HCT116 (cell line): ENCODE results near the gene MCM9. TPM values are rescaled to one million over a fixed set of nuclear protein-coding genes. Genes with fewer than 3 reads are reported as not detected.

ENCODE experiments used
- ATAC-seq: fragments of 200-7000 bp; cut with Tn5 transposase; 2 replicates; pipeline ENCODE4 v1.9.1; 2020; ENCODE audit warnings: mild to moderate bottlenecking, moderate library complexity
- BruUV-seq: library from RNA; stranded (reverse); fragments of 400-500 nt; replicated peaks from 2 replicates; lab custom pipeline; 2021; lab: Mats Ljungman, UMichigan
- CTCF ChIA-PET: fragments of 300-600 bp; sonication (Branson Sonifier 250); formaldehyde crosslinking; loops from one replicate; lab custom pipeline; 2021; ENCODE audit warnings: antibody characterized with exemption; lab: Charles Lee
- POLR2A ChIA-PET: fragments of 300-600, 350-600 bp; sonication (Branson Sonifier 250); formaldehyde crosslinking; loops from one replicate; lab custom pipeline; 2021; ENCODE audit warnings: antibody characterized with exemption; lab: Charles Lee
- RAD21 ChIA-PET, 2 experiments: fragments of 300-600 bp; sonication (Branson Sonifier 250); formaldehyde crosslinking; loops; one replicate each; lab custom pipeline; 2023; ENCODE audit warnings: low total read pairs in 2 of 2; ENCODE audit not compliant: uncharacterized antibody in 2 of 2, unreplicated experiment in 2 of 2, low non-redundant PET in 1 of 2; lab: Charles Lee
- DNase-seq: peaks from one replicate; pipeline ENCODE4 v3.0.0-alpha.2; 2010; ENCODE audit warnings: low read depth, low spot score
- H2AFZ ChIP-seq: fragments of 200-600 bp; shearing (Covaris generic), sonication (generic); 2 replicates; pipeline ENCODE4 v1.6.1; 2017; ENCODE audit warnings: low read depth, mixed run types, mixed read lengths, antibody characterized with exemption, low read length; ENCODE audit not compliant: poor library complexity, severe bottlenecking
- H3K27ac ChIP-seq: 2 replicates; pipeline ENCODE4 v1.5.1; 2012; ENCODE audit warnings: low read depth, low read length
- H3K27me3 ChIP-seq: fragments of 200-600 bp; sonication (generic); 2 replicates; pipeline ENCODE4 v1.6.1; 2016; ENCODE audit warnings: mixed run types, low read length, mixed read lengths; ENCODE audit not compliant: insufficient read depth
- H3K36me3 ChIP-seq, 2 experiments: fragments of 200-500 bp in 1 of 2; fragments of 200-600 bp in 1 of 2; sonication (Bioruptor generic) in 1 of 2; sonication (generic) in 1 of 2; 2 replicates each; pipeline versions ENCODE4 v1.5.1 to v1.6.1; 2014 to 2016; ENCODE audit warnings: low read length in 2 of 2, inconsistent platforms in 1 of 2, mixed read lengths in 1 of 2, mixed run types in 1 of 2; ENCODE audit not compliant: insufficient read depth in 2 of 2, control insufficient read depth in 1 of 2
- H3K4me1 ChIP-seq, 2 experiments: fragments of 200-600 bp in 1 of 2; sonication (generic) in 1 of 2; 2 replicates each; pipeline versions ENCODE4 v1.5.1 to v1.6.1; 2012 to 2017; ENCODE audit warnings: low read length in 2 of 2, inconsistent platforms in 1 of 2, mild to moderate bottlenecking in 1 of 2, mixed read lengths in 1 of 2, mixed run types in 1 of 2, moderate library complexity in 1 of 2; ENCODE audit not compliant: insufficient read depth in 2 of 2, control insufficient read depth in 1 of 2
- H3K4me2 ChIP-seq: fragments of 200-600 bp; sonication (generic); 2 replicates; pipeline ENCODE4 v1.6.1; 2017; ENCODE audit warnings: mixed run types, low read length, mixed read lengths
- H3K4me3 ChIP-seq, 2 experiments: fragments of 200-600 bp in 1 of 2; sonication (generic) in 1 of 2; replicated peaks in 1 of 2; 2 replicates each; pipeline ENCODE4 v1.5.1; 2011 to 2016; ENCODE audit warnings: low read length in 2 of 2, control low read depth in 1 of 2, low read depth in 1 of 2, mild to moderate bottlenecking in 1 of 2, mixed read lengths in 1 of 2, mixed run types in 1 of 2
- H3K79me2 ChIP-seq: fragments of 200-600 bp; sonication (generic); 2 replicates; pipeline ENCODE4 v1.6.1; 2017; ENCODE audit warnings: mild to moderate bottlenecking, mixed run types, low read length, moderate library complexity, mixed read lengths; ENCODE audit not compliant: insufficient read depth
- H3K9ac ChIP-seq: fragments of 200-600 bp; sonication (generic); 2 replicates; pipeline ENCODE4 v1.6.1; 2016; ENCODE audit warnings: low read length, mixed read lengths
- H3K9me2 ChIP-seq: fragments of 200-600 bp; sonication (generic), shearing (Covaris generic); 2 replicates; pipeline ENCODE4 v1.6.1; 2017; ENCODE audit warnings: mixed run types, mild to moderate bottlenecking, moderate library complexity; ENCODE audit not compliant: insufficient read depth
- H3K9me3 ChIP-seq, 2 experiments: fragments of 200-500 bp in 1 of 2; fragments of 200-600 bp in 1 of 2; sonication (Bioruptor generic) in 1 of 2; sonication (generic) in 1 of 2; 2 replicates each; pipeline ENCODE4 v1.6.1; 2014 to 2017; ENCODE audit warnings: low read length in 2 of 2, mixed read lengths in 2 of 2, inconsistent platforms in 1 of 2, low read depth in 1 of 2, mild to moderate bottlenecking in 1 of 2, mixed run types in 1 of 2, moderate library complexity in 1 of 2; ENCODE audit not compliant: control insufficient read depth in 1 of 2, insufficient read depth in 1 of 2
- H4K20me1 ChIP-seq: fragments of 200-600 bp; sonication (generic), shearing (Covaris generic); 2 replicates; pipeline ENCODE4 v1.6.1; 2017; ENCODE audit warnings: mixed run types, mild to moderate bottlenecking, moderate library complexity; ENCODE audit not compliant: insufficient read depth
- ATF3 ChIP-seq: IDR thresholded peaks from 2 replicates; pipeline ENCODE4 v1.6.1; 2012
- CTCF ChIP-seq, 3 experiments: fragments of 200-600 bp in 1 of 3; sonication (generic) in 1 of 3; IDR thresholded peaks in 2 of 3; conservative IDR thresholded peaks in 1 of 3; 2 replicates each; pipeline ENCODE4 v1.5.1; 2012 to 2017; ENCODE audit warnings: low read depth in 2 of 3, low read length in 2 of 3, antibody characterized with exemption in 1 of 3, borderline replicate concordance in 1 of 3, control low read depth in 1 of 3, mild to moderate bottlenecking in 1 of 3, mixed read lengths in 1 of 3, mixed run types in 1 of 3, moderate library complexity in 1 of 3; ENCODE audit not compliant: insufficient read depth in 1 of 3
- FOSL1 ChIP-seq: IDR thresholded peaks from 2 replicates; pipeline ENCODE4 v1.6.1; 2012; ENCODE audit warnings: low read depth
- JUND ChIP-seq: IDR thresholded peaks from 2 replicates; pipeline ENCODE4 v1.6.1; 2012
- MAX ChIP-seq: IDR thresholded peaks from 2 replicates; pipeline ENCODE4 v1.6.1; 2012
- POLR2A ChIP-seq: IDR thresholded peaks from 2 replicates; pipeline ENCODE4 v1.7.0; 2011; ENCODE audit warnings: borderline replicate concordance; ENCODE audit not compliant: insufficient read depth, insufficient read length; ENCODE audit errors: extremely low read depth
- POLR2AphosphoS5 ChIP-seq: IDR thresholded peaks from 2 replicates; pipeline ENCODE4 v1.6.1; 2011; ENCODE audit warnings: mild to moderate bottlenecking, low read depth, low read length, moderate library complexity
- SIN3A ChIP-seq: IDR thresholded peaks from 2 replicates; pipeline ENCODE4 v1.6.1; 2012; ENCODE audit warnings: low read depth
- SP1 ChIP-seq: IDR thresholded peaks from 2 replicates; pipeline ENCODE4 v1.6.1; 2012; ENCODE audit warnings: low read depth
- SRF ChIP-seq: IDR thresholded peaks from 2 replicates; pipeline ENCODE4 v1.6.1; 2012; ENCODE audit warnings: low read depth
- YY1 ChIP-seq: IDR thresholded peaks from 2 replicates; pipeline ENCODE4 v1.6.1; 2011; ENCODE audit warnings: low read length, low read depth, moderate library complexity, mild to moderate bottlenecking; ENCODE audit not compliant: insufficient replicate concordance; ENCODE audit errors: extremely low read depth
- ZFX ChIP-seq: fragments of 450-650 bp; IDR thresholded peaks from 2 replicates; pipeline ENCODE4 v1.6.1; 2017
- ZNF274 ChIP-seq: fragments of 200-500 bp; sonication (Bioruptor generic); IDR thresholded peaks from 2 replicates; pipeline ENCODE4 v1.6.1; 2014; ENCODE audit warnings: mild to moderate bottlenecking, low read depth, low read length, inconsistent platforms
- intact Hi-C: fragments of 100-400 bp; cut with micrococcal nuclease; formaldehyde crosslinking; loops from 2 replicates; pipeline ENCODE4 v1.10.0; 2022
- total RNA-seq: library from RNA; stranded (reverse); gene quantifications from one replicate; pipeline ENCODE4 v1.2.1, GENCODE V29; 2021; ENCODE audit not compliant: unreplicated experiment

MCM9 gene
- total RNA-seq, 1 experiment from 2014 or later, result 13.6 TPM

GRCh38 chr6:118932421-118932820 lies 2.5 kb downstream of the MCM9 start:
- RAD21 ChIA-PET, result no interaction called here
- TF ChIP-seq POLR2A (no peak), JUND (no peak), MAX (no peak), POLR2AphosphoS5 (no peak), SRF (no peak), ZNF274 (no peak), ATF3 (no peak), ZFX (no peak), SIN3A (no peak), YY1 (no peak), CTCF (IDR thresholded peaks at IDR 0.05 in 2 of 3, conservative IDR thresholded peaks at IDR 0.05 in 1 of 3; ENCODE audit: borderline replicate concordance in 1 of 3, insufficient read depth in 1 of 3, low read depth in 2 of 3, low read length in 2 of 3) (no peak), SP1 (no peak), FOSL1 (no peak)
- Histone ChIP-seq H3K27ac (no peak overlapping the region), H3K79me2 (peaks cover 18% of the 10 kb centered on the region), H3K9ac (no peak overlapping the region), H3K4me3 (no peak overlapping the region), H3K4me2 (no peak overlapping the region), H3K36me3 (peaks cover 0 to 9% of the 10 kb centered on the region in 2 experiments; a peak in 2 of 4 replicates), H3K9me3 (no peaks in the 10 kb centered on the region), H3K9me2 (no peaks in the 10 kb centered on the region), H3K4me1 (peaks cover 4 to 12% of the 10 kb centered on the region in 2 experiments; a peak in 3 of 4 replicates), H3K27me3 (no peaks in the 10 kb centered on the region), H4K20me1 (no peaks in the 10 kb centered on the region), H2AFZ (no peak overlapping the region)
- ATAC-seq (no peak), DNase-seq (no peak)
- intact Hi-C loops, result no loop called here
- POLR2A ChIA-PET, result no interaction called here
- no TSS peak for BruUV-seq
- CTCF ChIA-PET, result no interaction called here
